GM19463 (cell line): Measurements from ENCODE around the gene NECTIN4.
"Not testable (repeated sequence)": the region's sequence is repeated elsewhere in the genome, so short reads cannot be mapped to it uniquely, and the experiment has no call there.

ENCODE experiments used
- ATAC-seq: cut with Tn5 transposase; IDR thresholded peaks from one replicate; pipeline ENCODE4 v1.9.1; 2021; ENCODE audit warnings: mild to moderate bottlenecking, moderate library complexity; ENCODE audit not compliant: unreplicated experiment

Gene NECTIN4

DNA sequence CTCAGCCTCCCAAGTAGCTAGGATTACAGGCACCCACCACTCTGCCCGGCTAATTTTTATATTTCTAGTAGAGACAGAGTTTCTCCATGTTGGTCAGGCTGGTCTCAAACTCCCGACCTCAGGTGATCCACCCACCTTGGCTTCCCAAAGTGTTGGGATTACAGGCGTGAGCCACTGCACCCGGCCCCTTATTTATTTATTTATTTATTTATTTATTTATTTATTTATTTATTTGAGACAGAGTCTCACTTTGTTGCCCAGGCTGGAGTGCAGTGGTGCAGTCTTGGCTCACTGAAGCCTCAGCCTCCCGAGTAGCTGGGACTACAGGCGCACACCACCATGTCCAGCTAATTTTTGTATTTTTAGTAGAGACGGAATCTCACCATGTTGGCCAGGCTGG, 23.7 kb downstream of the NECTIN4 start:
- ATAC-seq = not testable (repeated sequence)

DNA sequence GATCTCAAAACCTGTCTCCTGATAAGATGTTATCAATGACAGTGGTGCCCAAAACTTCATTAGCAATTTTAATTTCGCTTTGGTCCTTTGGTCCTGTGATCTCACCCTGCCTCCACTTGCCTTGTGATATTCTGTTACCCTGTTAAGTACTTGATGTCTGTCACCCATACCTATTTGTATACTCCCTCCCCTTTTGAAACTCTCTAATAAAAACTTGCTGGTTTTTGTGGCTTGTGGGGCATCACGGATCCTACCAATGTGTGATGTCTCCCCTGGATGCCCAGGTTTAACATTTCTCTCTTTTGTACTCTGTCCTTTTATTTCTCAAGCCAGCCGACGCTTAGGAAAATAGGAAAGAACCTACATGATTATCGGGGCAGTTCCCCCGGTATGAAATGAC, 25.4 kb downstream of the NECTIN4 start:
- ATAC-seq = not testable (repeated sequence)

DNA sequence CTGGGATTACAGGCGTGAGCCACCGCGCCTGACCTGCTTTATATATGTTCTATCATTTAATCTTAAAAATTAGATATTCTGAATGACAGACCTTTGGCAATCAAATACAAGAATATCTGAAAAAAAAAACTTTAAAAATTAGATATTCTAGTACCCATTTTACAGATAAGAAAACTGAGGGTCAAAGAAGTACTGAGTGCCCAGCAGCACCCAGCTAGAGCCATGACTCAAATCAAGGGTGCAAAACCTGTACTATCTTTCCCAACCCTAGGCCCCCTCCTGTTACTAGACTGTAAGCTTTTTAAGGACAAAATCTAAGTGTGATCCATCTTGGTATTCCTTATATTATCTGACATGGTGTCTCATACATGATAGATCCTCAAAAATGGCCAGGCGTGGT, 27.9 kb downstream of the NECTIN4 start:
- no peak for ATAC-seq

DNA sequence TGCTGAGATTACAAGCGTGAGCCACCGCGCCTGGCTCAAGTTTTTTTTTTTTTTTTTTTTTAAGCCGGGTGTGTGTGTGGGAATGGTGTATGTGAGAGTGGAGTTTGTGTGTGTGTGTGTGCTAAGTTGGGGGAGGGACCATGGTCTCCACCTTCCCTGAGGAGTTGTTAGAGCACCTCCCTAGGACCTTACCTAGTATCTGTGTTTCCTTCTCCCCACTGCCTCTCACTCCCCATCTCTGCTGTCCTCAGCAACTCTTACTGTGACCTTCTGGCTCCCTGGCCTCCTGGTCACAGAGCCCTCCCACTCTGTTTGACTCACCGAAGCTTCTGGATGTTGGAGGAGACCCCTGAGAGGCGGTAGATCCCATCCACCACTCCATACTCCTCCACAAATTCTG, 30.1 kb downstream of the NECTIN4 start:
- no peak for ATAC-seq

DNA sequence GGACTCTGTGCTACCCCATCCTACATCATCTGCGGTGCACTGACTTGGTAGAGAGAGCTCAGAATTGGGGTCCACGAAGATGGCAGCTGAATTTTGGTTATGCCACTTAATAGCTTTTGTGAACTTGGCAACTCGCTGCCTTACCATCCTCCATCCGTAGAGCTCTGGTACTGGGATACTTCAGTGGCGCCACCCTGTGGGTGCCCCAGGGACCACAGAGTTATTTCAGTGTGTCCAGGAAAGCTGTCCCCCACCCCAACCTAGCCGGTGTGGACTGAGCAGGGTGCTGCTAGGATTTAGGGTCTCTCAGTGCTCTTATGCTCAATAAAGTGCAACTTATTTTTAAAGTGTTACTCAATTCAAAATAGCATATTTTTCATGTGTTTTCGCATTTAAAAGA, 34.6 kb downstream of the NECTIN4 start:
- no peak for ATAC-seq

DNA sequence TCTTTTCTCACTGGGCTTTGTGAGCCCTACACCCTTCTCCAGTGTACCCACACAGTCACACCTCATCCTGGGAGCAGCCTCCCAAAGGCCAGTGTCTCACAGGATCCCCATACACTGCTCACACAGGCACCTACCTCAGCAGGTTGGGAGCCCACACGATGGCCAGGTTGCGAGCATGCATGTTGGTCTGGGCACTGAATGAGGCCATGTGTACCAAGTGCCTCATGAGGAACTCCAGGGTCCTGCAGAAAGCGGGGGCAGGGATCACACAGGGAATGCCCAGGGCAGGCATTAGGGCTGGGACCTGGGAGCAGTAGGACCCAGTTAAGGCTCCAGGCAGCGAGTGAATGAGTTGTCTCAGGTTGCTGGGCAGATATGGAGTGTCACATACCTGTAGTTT, 35.1 kb downstream of the NECTIN4 start:
- no peak for ATAC-seq

DNA sequence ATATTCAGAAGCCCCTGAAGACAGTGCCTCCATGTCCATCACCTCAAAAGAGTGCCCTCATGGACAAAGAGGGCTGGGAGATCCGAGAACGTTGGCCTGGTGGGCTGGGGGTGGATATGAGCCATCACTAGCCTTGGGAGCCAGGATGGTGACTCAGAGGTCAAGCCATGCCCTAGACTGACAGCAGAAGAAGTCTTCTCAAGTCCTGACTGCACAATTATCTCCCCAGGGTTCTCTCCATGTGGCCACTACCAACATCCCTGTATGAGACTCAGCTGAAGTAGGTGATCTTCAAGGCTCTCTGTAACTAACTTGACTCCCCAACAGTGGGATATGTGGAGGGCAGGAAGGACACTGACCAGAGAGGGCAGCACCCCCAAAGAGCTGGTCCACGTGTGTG, 36.5 kb downstream of the NECTIN4 start:
- no peak for ATAC-seq

DNA sequence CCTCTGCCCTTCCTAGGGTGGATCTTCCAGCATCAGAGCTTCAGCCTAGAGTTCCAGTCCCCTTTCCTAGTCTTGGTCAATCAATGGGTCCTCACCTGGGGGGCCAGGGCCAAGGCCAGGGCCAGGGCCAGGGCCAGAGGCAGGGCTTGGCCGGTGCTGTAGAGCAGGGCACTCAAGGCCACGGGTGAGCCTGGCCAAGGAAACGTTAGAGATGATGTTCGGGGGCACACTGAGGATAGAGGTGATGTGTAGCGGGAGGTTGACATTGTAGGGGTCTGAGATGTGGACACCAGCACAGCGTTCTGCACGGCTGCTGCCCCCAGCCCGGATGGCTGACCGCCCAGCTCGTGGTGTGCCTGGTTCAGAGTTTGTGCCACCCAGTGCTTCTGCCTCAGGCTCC, 38.1 kb downstream of the NECTIN4 start:
- no peak for ATAC-seq

DNA sequence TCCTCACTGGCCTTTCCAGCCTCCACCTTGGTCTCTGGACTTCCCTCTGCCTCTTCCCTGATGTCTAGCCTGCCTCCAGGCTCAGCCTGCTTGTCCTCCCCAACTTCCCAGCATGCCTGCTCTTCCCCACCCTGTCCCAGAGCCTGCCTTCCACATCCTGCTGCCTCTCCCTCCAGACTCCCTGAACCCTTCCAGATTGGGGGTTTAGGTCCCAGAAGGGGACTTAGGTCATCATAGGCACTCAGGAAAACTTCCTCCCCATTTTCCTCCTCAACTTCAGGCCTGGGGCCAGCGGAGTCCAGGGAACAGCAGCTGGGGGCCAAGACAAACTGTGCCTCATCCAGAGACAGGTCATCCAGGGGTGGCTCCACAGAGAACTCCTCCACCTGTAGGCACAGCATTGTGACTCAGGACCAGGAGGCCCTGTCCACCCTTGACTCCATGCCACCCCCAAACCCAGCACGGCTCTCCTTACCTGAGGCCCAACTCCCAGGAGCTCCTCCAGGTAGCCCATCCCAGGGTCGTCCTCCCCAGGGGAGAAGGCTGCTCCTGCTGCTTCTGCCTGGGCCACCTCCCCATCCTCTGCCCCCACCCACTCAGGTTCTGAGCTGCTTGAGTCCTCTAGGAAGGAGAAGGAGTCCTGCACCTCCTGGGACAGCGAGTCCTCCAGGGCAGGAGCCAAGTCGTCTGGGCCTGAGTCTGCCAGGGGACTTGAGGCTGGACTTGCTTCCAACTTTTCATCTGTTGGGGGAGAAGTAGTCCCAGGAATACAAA, 40.2 kb downstream of the NECTIN4 start:
- no peak for ATAC-seq

DNA sequence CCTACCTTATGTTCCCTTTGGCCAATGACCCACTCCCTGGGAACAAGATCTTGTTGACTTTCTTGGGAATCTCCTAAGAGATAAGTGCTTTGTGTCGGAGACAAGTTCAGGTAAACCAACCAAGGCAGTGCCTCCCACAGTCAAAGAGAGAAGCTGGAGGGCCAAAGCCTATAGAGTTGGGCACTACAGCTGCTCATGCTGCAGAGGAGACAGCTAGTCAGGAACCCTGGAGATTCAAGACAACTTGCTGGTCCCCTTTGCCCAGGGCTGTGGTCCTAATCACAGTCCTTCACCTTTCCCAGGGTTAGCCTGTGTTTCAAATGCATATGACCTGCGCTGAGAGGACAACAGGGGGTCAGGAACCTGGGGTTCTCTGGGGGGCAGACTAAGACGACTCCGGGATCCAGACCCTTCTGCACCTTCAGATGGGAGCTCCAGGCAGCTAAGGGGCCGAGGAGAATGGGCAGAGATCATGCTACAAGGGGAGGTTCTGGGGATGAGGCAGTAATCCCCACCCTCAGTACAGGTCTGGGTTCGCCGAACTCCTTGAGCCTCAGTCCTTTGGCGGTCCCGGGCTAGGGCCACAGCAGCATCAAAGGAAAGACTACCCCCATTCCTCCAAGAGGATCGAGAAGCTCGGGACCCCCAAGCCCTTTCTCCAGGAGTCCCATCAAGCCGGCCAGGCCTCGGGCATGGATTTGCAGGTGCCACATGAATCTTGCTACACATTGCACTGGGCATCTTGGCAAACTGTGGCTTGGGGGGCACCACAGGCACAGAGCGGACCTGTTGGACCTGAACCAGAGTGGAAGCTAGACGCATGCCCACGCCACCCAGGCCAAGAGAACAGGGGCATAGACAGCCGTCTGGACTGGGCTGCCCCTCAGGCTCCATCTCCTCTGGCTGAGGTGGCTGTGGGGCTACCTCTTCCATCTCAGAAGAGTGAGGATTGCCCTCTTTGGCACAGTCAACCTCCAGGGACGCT, 41.6 kb downstream of the NECTIN4 start:
- no peak for ATAC-seq

DNA sequence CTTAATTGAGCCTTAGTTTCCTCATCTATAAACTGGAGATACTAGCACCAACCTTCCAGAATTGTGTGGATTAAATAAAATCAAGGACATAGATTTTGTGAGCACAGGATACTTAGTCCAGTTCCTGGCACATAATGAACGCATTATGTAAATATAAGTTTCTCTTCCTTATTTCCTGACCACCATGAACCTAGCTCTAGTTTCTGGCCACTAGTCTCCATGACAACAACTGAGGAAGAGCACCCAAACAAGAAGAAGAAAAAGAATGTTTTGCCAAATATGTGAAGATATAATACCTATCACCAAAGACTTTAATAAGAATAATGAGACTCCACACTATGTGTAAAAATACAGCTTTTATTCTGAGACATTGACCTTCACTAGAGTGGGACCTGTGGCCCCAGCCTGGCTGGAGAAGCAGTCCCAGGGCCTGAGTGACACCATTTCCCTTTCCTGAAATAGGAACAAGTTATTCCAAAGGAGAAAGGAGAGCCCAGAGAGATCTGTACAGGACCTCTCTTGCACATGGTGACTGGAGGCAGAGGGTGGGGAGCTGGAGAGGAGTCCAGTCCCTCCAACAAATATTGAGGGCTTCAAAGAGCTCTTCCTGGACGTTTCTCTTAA, 42.6 kb downstream of the NECTIN4 start:
- peak; percentile 37 for ATAC-seq

DNA sequence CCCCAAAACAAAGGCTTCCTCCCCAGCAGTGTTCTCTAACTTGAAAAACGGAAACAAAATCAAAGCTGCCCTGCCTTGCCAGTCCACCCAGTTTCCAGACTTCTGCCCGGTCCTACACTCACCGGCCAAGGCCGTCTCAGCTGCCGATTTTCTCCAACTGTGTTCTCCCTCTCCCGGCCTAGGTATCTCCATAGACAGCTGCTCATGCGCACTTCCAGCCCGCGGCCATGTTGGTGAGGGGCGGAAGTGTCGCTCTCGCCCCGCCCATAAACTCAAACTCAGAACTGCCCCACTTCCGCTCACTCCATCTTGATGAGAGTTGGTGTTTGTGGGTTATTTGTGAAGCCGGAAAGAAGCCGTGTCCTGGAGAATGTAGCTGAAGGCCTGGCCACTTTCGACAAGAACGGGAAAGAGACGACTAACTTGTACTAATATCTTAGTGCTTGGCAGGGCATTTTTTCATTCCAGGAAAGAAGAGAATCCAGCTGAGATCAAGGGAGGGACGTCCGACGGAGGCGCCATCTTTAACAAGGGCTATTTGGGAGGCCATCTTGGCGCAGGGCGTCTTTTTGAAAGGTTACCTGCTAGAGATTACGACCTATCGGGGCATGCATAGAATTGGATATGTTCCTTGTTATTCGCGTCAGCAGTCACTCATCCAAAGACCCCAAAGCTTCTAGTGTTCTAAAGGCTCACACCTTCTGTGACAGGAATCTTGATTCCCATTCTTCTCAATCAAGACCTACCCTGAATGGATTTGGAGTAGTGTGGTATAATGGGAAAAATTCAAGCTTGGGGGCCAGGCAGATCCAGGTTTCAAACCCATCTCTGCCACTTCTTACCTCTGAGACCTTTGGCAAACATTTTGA, 43.4 kb downstream of the NECTIN4 start, which contains the start of gene USF1:
Gene USF1 (minus strand): TSS at position 242 of the 869 bp plus-strand sequence. CDS start 2,702 bp downstream, outside the sequence.
- ATAC-seq = peak; percentile 65

DNA sequence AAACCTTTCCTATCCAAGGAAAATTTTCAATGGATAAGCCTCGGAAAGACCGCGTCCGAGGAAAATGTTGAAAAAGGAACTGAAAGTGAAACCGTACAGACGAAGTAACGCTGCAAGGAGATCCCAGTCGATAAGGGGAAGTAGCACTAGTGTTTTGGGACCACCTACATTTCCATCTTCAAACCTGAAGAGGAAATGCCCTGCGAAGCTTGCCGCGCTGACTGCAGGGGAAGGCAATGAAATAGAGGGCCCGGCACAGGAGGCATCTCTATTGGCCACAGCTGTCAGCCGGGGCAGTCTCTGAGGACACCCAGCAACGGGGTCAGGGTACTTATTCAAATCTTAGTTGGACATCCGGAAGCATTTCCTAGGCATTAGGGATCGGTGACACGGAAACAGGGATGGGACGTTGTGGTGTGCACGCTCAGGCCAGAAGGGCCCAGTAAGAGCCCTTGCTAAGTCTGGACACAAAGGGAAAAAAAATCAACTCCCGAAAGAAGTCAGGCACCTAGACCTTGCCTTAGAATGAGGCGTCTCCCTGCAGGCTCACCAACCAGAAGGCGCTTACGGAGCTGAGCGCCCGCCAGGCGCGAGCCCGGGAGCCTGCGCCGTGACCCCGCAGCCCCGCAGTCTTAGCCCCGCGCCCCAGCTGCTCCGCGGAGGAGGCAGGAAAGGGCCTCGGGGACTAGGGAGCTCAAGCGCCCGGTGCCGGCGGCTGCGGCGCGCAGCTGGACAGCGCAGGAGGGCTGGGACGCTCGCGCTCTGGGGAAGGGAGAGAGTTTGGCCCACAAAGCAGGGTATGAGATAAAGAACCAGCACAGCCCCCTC, 44.2 kb downstream of the NECTIN4 start:
- ATAC-seq = peak; percentile 39

DNA sequence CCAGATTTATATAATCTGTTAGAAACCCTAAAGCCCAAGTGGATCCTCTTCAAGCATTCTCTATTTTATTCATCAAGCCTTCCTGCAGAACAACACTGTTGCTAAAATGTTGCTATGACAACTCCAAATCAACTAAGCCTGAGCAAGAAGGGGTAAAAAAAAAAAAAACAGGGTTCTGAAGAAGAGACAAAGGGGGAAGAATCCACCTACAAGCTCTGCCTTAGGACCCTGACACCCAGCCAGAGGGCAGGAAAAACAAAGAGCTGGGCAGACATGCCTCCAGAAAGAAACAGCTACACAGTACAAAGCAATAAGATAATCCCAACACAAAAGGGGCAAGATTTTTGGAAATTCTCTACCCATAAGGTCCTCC, 44.8 kb downstream of the NECTIN4 start:
- ATAC-seq = no peak

DNA sequence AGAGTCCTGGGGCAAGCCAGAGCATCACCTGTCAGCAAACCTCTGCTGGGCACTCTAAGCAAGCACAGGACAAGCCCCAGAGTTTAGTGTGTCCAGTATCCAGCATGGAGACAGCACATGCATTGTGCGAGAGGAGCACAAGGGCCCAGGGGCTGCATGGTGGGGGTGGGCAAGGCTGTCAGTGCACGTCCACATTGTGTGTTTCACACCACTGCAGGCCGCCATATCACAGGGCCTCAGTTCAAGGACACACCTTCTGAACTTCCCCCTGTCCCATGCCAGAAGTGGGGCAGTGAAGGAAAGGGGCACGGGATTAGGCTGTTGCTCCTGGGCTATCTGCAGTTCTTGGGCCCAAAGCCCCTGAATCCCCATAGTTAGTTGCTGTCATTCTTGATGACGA, 49.8 kb downstream of the NECTIN4 start:
- ATAC-seq = no peak

DNA sequence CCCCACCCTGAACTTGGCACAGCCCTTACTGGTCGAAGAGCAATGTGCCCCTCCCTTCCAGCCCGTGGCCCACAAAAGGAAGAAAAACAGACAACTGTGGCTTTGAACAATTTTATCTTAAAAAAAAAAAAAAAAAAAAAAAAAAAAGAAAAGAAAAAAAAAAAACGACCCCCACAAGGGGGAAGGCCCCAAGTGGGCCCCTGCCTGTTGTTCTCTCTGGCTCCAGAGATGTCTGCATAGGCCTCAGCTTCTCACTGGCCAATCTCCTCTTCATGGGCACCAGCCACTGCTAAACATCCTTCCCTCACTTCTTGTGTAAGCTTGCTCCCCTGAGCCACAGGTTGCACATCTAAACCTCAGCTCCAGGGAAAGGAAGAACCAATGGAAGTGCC, 50.2 kb downstream of the NECTIN4 start:
- ATAC-seq = no peak

DNA sequence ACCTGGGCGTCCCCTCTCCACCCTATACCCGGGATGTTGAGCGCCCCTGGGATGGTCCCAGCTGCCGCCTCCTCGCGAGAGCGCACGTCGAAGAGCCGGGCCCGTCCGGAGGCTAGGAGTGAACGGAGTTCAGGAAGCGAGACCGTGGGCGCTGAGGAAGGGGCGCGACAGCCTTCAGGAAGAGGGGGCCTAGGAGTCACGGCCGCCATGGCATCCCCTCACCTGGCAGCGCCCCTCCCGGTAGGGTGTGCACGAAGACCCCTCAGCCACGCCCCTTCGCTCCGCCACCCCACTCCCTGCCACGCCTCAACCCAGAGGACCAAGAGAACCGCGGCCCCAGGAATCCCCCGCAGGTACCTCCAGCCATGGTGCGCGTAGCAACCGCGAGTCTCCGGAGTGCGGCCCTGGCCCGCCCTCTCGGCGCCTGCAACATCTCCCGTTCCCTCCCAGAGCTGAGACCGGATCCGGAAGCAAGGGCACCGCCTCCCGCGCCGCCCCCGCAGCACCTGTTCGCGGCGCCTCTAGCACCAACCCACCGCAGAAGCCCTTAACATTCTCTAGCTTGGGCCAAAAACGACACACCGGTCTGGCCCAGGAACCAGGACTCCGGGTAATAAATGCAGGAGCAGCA, 50.7 kb downstream of the NECTIN4 start, which contains the start of gene TSTD1:
Gene TSTD1 (minus strand): TSS at position 442 of the 631 bp plus-strand sequence. CDS start 75 bp downstream, at position 367.
- ATAC-seq = peak; percentile 82

DNA sequence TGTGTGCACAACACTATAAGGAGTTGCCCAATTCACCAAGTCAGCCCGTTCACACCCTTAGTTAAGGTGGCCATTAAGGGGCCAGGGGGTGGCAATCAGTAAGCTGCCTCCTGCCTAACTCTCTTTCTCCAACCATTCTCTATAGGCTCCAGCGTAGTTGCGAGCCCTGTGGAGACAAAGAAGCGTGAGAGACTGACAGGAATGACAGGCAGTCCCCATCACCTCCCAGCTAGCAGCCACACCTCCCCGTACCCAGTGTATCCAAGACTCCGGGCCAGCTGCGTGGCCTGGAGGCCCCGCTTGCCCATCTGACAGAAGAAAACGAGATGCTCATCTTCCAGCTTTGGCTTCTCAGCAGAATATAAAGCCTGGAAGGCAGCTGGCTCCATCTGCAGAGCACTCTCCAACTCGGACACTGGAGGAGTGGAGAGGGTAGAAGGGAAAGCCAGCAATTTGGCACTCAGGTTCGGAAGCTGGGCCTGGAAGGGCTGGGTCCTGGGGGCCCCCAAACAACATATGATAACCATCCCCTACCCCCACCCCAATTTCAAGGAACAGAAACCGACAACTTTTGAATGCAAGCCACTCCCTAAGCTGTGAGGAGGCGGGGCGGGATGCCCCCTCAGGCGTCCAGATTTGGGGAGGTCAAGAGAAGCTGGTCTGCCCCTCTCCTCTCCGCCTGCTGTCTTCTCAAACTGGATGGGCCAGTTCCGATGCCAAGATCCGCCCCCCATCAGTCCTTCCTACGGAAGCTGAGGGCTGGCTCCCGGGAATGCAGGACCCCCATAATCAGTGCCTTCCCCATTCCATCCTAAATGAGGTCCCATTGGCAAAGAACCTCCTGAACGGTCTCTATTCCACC, 51.5 kb downstream of the NECTIN4 start:
- ATAC-seq = no peak
